ENCODE data around the gene WDR90. TPM values are rescaled to one million over a fixed set of nuclear protein-coding genes. Genes with fewer than 3 reads are reported as not detected.

The WDR90 gene
- 10 to 100 TPM; 28.3 to 57.6 TPM for total RNA-seq
- long read RNA-seq, partial matches to known transcripts: 7 of 15 reads
- long read RNA-seq, other reads (novel, unspliced or antisense): 6 of 15 reads

DNA sequence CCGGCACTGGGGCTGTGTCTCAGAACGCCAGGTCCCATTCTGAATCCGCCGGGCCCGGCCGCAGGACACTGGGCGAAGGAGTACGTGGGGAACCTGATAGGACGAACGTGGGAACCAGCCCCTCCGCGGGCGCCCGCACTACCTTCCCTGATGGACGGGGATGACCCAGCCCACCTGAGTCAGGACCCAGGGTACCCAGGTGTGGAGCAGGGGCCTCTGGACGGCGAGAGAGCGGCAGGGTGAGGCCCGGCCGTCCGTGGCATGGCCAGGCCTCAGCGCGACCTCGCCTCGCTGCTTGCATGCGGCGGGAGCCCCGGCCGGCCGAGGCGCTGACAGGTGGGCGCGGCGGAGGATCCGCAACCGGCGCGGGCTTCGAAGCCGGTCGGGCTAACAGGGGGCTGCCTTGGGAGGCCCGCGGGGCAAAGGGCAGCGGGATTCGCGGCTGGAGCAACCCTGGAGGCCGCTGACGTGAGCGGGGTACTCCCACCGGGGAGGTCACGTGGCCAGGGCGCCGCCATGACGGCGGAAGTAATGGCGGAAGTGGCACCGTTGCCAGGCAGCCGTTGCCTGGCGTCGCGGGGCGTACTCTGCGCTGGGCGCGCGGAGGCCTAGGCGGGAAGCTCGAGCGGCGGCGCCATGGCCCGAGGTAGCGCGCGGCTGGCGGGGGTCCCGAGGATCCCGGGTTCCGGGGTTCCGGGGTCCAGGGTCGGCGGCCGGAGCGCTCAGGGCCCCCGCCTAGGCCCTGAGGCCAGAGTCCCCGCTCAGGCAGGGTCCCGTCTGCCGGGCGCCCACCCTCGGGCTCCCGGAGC is at the start of gene WDR90:
WDR90 (plus strand) TSS at position 585 of the 809 bp plus-strand sequence; CDS start at position 637, 52 bp downstream.
- intact Hi-C loops (cut with DNase I, micrococcal nuclease): no loop called here
- DNase-seq (peak; percentile 95 to 96), ATAC-seq (peak; percentile 72)

DNA sequence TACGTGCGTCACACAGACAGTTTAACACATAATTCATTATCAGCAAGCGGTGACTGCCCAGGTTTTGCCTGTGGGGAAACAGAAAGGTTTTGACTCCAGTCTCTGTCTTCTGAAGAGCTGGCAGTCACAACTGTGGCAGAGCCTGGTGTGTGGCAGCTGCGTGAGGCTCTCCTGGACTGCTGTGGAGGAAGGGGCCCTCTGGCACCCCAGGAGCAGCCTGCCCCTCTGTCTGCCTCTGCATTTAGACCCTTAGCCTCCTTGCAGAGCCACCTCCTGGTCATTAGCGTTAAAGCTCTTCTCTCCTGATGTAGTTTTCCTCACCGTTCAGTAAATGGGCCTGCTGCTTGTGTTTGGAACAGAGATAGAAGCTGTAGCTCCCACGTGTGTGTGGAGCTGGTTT is 48.4 kb upstream of the WDR90 start:
- ATAC-seq: peak; percentile 27
- no peak for DNase-seq
- intact Hi-C loops (cut with DNase I, micrococcal nuclease): no loop called here

DNA sequence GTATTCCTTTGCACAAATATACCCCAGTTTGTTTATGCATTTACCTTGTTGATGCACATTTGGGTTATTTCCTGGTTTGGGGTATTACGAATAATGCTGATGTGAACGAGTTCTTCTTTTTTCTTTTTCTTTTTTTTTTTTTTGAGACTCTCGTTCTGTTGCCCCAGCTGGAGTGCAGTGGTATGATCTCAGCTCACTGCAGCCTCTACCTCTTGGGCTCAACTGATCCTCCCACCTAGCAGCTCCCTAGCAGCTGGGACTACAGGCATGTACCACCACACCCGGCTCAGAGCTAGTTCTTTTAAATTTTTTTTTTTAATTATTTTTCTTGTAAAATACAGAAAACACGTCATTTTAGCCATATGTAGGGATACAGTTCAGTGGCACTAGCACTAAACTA is 45.2 kb upstream of the WDR90 start:
- DNase-seq: no peak
- no peak for ATAC-seq
- intact Hi-C loops (cut with DNase I, micrococcal nuclease): no loop called here

DNA sequence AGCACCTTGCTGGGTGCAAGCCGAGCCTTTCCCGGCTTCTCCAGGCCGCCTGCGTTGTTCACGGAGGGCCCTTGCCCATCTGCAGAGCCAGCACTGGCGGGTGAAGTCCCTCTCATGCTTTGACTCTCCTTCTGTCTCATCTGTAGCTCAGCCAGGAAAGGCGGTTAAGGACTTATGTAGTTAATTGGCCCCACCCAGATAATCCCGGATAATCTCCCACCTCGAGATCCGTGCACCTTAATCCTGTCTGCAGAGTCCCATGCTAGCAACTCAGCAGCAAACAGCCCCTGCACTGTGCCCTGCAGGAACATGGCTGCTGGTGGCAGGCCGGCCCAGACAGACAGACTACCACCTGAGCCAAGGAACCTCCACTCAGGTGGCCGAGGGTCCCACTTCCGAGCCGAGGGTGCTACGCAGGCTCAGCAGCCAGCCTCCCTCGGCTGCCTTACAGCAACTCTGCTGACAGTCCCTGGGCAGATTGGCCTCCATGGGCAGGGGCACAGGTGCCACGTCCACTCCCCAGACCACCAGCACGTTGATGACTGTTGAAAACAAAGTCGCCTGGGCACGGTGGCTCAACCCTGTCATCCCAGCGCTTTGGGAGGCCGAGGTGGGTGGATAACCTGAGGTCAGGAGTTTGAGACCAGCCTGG is 42.4 kb upstream of the WDR90 start:
- no peak for ATAC-seq
- intact Hi-C loops (cut with DNase I, micrococcal nuclease): no loop called here
- no peak for DNase-seq

DNA sequence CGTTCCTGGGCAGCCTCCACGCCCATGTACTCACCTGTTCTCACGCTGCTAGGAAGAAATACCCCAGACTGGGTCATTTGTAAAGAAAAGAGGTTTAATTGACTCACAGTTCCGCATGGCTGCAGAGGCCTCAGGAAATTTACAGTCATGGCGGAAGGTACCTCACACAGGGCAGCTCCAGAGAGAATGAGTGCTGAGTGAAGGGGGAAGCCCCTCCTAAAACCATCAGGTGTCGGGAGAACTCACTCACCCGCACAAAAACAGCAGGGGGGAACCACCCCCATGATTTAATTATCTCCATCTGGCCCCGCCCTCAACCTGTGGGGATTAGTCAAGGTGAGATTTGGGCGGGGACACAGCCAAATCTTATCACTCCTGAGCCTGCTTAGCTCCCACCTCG is 41.1 kb upstream of the WDR90 start:
- intact Hi-C loops (cut with DNase I, micrococcal nuclease): no loop called here
- ATAC-seq (no peak), DNase-seq (no peak)

DNA sequence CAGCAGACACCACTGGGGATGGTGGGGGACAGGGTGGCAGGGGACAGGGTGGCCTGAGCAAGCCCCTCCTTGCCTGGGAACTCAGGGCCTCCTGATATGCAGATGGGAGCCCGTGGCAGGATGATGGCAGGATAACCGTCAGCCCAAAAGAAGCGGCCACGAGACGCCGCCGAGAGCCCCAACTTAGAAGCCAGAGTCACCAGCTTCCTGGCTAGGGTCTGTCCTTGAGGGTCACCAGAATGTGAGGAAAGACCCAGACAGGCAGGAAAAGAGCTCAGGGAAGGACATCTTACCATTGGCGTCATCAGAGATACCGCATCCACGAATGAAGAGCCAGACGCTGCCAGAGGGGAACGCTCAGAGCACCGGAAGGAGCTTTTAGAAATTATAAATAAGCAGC is 39.8 kb upstream of the WDR90 start:
- DNase-seq: no peak
- intact Hi-C loops (cut with DNase I, micrococcal nuclease): no loop called here
- no peak for ATAC-seq

DNA sequence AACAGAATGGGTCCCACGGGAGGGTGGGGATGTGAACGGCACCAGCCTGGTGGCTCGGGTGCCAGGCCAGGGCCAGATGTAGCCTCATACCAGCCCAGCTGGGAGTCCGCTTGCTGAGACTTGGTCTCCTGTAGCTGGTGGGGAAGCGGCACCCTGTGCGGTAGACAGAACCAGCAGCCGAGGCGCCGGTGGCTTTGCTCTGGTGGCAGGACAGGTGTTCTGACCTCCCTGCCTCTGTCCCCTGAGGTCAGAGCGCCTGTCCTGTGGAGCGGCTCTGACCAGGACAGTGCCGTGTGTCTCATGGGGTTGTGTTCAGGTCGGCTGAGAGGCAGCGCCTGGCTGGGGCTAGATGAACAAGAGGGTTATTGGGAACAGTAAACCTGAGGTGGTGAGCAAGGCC is 39.2 kb upstream of the WDR90 start:
- DNase-seq (no peak), ATAC-seq (peak; percentile 26)
- intact Hi-C loops (cut with DNase I, micrococcal nuclease): no loop called here

DNA sequence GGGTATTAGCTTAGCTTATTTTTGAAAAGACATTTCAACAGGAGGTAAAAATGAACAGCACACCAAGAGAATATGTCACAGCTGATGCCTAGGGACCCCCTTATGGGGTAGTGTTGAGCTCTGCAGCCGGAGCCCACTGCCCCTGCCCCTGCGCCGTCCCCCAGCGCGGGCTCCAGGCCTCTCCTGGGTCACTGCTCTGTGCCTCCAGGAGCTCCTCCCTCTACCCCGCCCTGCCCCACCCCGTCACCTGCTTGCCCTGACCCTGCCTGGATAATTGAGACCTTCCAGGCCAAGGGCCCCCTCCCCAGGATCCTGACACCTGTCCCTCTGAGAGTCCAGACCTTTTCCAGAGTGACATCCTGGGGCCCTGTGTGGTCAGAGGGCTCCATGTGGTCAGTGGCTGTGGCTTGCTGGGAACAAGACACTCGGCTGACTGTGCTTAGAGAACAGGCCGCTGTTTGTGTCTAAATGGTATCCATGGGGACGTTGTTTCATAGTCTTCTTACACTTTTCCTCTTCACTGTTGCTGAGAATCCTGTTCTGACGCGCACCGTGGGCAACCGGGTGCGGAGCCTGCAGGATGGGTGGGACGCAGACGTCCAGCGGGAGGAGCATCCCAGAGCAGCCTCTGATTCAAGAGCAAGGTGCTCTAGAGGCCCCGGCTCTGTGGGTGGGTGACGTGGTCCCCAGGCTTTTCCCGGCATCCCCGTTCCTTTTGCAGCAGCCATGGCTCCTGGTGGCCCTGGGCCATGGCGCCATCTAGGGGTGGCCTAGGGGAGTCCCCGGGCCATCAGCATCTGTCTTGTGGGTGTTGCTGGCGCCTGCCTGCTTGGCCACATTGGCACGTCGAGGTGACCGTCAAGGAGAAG is 38.4 kb upstream of the WDR90 start:
- ATAC-seq: peak; percentile 87
- intact Hi-C loops (cut with DNase I, micrococcal nuclease): no loop called here
- DNase-seq: peak in 1 of 2 donors; percentile 74

DNA sequence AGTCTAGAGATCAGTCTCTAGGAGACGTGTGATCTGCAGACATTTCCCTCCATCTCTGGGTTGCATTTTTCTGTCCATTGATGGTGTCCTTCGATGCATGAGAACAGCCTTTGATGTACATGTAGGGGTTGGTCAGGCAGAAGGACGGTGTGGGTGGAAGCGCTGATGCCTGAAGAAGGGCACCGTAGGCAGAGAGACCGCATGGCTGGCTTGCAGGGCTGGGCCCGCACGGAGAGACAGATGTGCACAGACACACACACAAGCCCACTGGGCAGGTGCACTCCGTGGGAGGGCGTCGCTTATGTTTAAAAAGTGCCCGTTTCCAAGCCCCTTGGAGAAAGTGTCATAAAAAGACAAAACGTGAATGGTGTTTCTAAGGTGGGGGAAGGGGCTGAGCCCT is 34.0 kb upstream of the WDR90 start:
- intact Hi-C loops (cut with DNase I, micrococcal nuclease): no loop called here
- ATAC-seq: no peak
- DNase-seq: no peak

DNA sequence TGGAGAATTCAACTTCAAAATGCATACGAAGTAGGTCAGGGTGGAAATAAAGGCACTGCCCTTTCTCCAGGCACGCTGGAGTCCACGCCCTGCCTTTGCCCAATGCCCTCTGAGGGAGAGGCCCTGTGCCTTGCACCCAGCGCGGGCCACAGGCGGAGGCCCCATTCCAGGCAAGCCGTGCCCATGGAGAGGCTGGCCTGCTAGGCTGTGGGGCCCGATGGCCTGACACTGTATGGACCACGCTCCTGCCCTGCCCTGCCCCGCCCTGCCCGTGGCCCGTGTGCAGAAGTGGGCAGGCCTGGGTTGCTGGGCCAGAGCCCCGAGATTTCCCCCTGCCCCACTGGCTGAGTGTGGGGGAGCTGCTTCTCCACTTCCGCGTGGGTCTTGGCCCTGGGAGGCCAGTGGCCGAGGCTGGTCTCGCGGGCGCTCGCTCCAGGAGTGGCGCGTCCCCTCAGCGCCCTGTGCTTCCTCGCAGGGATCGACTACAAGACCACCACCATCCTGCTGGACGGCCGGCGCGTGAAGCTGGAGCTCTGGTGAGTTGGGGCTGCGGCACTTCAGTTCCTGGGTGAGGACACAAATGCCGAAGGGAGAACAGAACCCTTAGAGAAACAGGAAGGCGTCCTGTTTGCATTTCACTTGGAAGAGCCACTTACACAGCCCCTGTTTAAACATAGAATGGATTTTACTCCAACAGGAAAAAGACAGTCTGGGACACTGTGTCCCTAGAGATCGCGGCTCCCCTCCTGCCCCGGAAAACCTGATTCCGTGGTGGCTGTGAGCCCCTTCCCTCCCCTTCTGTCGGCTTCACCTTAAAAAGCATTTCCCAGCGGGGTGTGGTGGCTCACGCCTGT is 32.2 kb upstream of the WDR90 start:
- intact Hi-C loops (cut with DNase I, micrococcal nuclease): no loop called here
- ATAC-seq: peak; percentile 96
- DNase-seq: peak in 1 of 2 donors; percentile 66

DNA sequence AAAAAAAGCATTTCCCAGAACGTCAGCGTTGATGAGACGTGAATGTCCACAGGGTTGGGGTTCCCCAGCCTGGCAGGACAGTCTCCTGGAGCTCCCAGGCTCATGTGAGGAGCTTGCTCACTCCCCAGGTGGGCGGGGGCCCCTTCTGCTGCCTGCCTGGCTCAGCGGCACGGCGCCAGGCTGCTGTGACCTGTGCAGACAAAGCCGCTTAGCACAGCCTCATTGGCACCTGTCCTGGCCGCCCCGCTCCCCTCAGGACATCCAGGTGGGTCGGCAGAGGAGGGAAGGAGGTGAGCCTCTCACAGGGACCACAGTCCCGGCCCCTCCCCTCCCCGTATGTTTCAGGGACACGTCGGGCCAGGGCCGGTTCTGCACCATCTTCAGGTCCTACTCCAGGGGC is 31.3 kb upstream of the WDR90 start:
- ATAC-seq (no peak), DNase-seq (no peak)
- intact Hi-C loops (cut with DNase I, micrococcal nuclease): no loop called here

DNA sequence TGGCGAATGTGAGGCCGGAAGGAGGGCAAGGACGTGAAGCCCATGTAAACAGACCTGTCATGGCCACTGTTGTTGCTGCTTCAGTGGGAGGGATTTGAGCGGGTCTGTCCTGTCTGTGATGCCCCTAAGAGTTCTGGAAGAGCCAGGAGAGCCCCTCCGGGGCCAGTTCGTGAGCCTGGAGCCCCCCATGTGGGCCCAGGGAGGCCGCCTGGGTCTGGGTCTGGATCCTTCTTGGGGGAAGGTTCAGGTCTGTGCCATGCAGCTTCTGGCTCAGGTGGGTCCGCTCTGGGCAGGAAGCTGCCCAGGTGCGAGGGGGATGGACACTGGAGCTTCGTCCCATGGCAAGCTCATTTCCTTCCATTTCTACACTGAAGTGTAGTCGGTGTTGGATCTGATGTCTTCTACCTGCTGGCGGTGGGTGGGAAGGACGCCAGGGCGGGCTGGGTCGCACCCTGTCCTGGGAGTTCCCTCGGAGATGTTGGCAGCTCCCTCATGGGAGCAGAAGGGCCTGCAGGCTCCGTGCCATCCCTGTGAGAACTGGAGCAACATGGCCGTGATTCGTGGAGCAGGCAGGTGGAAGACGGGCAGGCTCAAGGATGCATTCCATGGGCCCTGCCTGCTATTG is 29.6 kb upstream of the WDR90 start:
- ATAC-seq (no peak), DNase-seq (no peak)
- intact Hi-C loops (cut with DNase I, micrococcal nuclease): no loop called here

DNA sequence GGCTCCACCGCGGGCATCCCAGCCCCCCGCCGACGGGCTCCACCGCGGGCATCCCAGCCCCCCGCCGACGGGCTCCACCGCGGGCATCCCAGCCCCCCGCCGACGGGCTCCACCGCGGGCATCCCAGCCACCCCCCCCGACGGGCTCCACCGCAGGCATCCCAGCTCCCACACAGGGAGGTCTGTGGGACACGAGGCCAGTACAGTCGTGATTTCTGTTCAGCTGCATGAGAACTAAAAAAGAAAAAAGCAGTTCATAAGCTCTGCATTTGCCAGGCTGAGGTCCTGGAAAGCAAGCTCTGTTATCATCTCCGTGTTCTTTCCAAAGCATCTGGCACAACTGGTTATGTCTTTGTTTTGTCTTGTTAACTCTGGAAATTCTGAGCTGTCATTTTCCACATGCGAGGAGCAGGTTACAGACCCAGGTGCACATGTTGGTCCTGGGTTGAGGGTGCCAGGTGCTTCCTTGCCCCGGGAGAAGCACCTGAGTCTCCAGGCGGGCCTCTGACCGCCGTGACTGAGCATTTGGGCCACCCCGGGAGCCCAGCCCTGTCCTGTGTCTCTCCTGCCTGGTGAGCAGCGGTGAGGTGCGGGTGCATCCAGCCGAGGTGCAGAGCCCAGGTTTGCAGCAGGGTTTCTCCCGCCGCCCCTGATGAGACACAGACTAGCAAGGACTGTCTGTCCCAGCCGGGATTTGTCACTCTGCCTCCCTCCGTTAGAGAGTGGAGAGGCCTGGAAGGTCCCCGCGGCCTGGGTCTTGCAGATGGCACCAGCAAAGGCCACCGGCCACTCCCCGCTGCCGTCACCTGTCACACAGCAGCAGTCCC is 28.3 kb upstream of the WDR90 start:
- ATAC-seq: no peak
- intact Hi-C loops (cut with DNase I, micrococcal nuclease): no loop called here
- no peak for DNase-seq

DNA sequence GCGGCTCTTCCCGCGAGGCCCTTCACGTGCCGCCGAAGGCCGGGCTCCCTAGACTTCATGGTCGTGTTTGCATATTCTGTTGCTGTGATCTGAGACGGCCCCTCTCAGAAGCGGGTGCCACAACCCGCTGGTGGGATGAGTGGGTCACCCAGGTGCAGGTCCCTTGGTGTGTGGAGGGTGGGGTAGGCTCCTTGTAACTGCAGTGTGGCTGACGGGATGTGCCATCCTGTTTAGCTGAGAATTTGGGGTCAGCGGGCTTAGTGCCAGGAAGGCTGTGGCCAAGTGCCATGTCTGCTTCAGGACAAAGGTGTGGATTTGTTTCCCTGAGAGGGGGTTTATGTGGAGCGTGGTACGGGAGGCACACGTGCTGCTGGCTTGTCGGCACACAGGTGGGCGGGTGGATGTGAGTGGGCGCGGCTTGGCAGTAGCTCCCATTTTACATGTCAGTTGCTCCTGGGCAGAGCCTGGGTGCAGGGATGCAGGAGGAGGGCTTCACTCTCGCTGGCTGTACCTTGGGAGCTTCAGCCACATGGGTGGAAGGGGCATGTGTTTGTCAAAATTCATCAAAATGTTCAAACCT is 27.5 kb upstream of the WDR90 start:
- intact Hi-C loops (cut with DNase I, micrococcal nuclease): no loop called here
- ATAC-seq (peak; percentile 26), DNase-seq (no peak)

DNA sequence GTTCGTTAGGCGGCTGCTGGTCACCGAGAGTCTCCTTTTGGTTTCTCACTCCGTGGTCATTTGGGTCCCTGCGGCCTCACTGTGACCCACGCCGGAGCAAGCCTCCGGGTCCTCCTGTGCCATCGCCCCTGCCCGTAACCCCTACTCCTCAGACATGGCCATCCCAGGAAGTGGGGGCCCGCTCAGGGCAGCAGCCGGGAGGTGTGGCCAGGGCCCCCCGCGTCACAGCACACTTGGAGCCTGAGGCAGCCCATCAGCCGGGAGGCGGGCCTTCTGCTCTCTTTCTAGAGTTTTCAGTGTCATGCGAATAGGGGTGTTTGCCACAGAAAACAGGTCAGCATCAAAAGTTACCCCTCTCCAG is 26.3 kb upstream of the WDR90 start:
- DNase-seq (no peak), ATAC-seq (no peak)
- intact Hi-C loops (cut with DNase I, micrococcal nuclease): no loop called here

DNA sequence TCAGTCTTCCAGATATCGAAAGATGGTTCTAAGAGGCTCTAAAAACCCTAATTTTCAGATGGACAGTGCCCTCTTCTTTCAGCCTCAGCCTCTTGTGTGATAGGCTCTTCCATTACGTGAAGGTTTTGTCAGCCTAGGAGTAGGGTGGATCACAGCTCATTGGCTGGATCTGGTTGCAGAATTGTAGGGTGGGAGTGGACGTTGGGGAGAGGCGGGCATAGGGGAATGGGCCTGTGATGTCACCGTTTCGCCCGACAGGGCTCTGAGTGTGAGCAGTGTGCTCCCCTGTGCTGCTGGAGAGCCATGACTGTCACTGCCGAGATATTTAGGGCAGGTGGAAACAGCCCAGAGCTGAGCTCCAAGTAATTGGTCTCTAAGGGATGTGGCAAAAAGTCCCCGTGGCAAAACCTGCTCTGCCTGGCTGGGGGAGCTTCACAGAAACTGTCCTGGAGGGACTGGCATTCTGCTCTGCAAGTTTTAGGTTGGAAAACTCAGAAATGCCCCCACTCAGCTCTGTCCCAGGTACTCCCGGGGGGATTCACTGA is 24.6 kb upstream of the WDR90 start:
- intact Hi-C loops (cut with DNase I, micrococcal nuclease): no loop called here
- ATAC-seq (no peak), DNase-seq (no peak)
